ENCODE results near the gene RHOC.

Gene RHOC

GRCh38 chr1:112686835-112687234, 20.1 kb downstream of the RHOC start:
- no peak for DNase-seq (ENCODE audit: extremely low read depth, low read depth)
- TF ChIP-seq CTCF (IDR thresholded peaks at IDR 0.05; ENCODE audit: low read depth, low read length): no peak

GRCh38 chr1:112686417-112686816, 20.5 kb downstream of the RHOC start:
- DNase-seq (ENCODE audit: extremely low read depth, low read depth): no peak
- no peak for TF ChIP-seq CTCF (IDR thresholded peaks at IDR 0.05; ENCODE audit: low read depth, low read length)

GRCh38 chr1:112685913-112686312, 21.0 kb downstream of the RHOC start:
- DNase-seq (ENCODE audit: extremely low read depth, low read depth): no peak
- no peak for TF ChIP-seq CTCF (IDR thresholded peaks at IDR 0.05; ENCODE audit: low read depth, low read length)

GRCh38 chr1:112678605-112679004, 28.3 kb downstream of the RHOC start:
- no peak for TF ChIP-seq CTCF (IDR thresholded peaks at IDR 0.05; ENCODE audit: low read depth, low read length)
- no peak for DNase-seq (ENCODE audit: extremely low read depth, low read depth)

- DNase-seq (ENCODE audit: extremely low read depth, low read depth): no peak
- no peak for TF ChIP-seq CTCF (IDR thresholded peaks at IDR 0.05; ENCODE audit: low read depth, low read length)
These were observed 29.4 kb downstream of the RHOC start for GRCh38 chr1:112677501-112677900.

- TF ChIP-seq CTCF (IDR thresholded peaks at IDR 0.05; ENCODE audit: low read depth, low read length): no peak
- DNase-seq (ENCODE audit: extremely low read depth, low read depth): no peak
These were observed 30.4 kb downstream of the RHOC start for GRCh38 chr1:112676543-112676942.

GRCh38 chr1:112675728-112676381, 31.1 kb downstream of the RHOC start:
- no peak for DNase-seq (ENCODE audit: extremely low read depth, low read depth)
- TF ChIP-seq CTCF (IDR thresholded peaks at IDR 0.05; ENCODE audit: low read depth, low read length): no peak

All from AG09319 (cell line).